Measurements from ENCODE around the gene RANBP17.
"Not testable (repeated sequence)": the region's sequence is repeated elsewhere in the genome, so short reads cannot be mapped to it uniquely, and the experiment has no call there.

The RANBP17 gene

GRCh38 chr5:170870390-170870789, 8.6 kb downstream of the RANBP17 start:
- not testable (repeated sequence) for DNase-seq

- DNase-seq, result no peak
These were observed 12.2 kb downstream of the RANBP17 start for GRCh38 chr5:170874017-170874416.

DNA sequence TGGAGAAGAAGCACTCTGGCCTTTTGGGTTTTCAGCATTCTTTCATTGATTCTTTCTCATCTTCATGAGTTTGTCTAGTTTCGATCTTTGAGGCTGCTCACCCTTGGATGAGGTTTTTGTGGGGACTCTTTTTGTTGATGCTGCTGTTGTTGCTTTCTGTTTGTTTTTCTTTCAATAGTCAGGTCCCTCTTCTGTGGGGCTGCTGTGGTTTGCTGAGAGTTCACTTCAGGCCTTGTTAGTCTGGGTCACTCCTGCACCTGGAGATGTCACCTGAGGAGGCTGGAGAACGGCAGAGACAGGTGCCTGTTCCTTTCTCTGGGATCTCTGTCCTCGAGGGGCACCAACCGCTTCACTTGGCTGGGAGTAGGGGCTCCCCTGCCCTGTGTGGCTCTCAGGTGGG, 14.0 kb downstream of the RANBP17 start:
- no peak for DNase-seq

DNA sequence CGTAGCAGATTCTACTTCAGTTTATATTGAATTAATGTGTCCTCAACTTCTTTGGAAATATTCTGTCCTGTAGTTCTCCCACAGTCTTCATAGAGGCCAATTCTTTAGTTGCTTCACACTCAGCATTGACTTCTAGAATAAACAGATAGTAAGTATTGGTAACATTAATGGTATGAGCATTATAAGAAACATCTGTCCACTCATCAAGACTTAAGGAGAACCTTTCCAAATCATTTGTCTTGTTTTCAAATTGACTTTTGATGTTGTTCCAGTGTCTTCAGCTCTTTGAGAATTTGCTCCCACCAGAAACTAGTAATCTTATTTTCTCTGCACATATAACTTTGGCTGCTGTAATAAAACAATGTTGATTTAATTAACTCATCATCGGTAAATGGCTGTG, 18.3 kb downstream of the RANBP17 start:
- no peak for DNase-seq

DNA sequence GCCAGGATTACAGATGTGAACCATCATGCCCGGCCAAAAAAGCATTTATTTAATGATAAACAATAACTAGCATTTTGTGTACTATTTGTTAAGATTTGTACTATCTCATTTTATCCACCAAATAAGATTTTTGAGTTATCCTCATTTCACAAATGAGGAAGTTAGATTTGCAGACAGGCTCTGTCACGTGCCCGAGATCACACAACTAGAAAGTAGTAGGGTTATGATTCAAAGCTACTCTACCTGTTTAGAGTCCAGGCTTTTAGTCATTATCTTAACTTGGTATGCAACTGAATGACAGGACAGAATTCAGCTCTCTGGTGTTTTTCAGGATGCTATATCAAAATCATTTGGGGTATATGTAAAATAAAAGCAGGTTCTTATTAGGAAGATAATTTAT, 20.5 kb downstream of the RANBP17 start:
- no peak for DNase-seq

- no peak for DNase-seq
These were observed 23.4 kb downstream of the RANBP17 start for GRCh38 chr5:170885256-170885655.

DNA sequence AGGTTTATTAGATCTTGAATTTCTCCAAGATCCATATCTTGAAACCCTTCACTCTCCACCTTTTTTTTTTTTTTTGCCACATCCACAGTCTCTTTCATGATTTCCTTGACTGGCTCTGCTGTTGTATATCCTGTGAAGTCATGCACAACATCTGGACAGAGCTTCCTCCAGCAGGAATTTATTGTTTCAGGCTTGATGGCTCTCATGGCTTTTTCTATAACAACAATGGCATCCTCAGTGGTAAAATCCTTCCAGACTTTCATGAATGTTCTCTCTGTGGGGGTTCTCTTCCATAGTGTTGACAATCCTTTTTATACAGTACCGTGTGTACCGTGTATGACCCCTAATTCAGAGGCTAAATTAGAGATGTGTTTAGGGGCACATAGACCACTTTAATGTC, 24.0 kb downstream of the RANBP17 start:
- DNase-seq, result no peak

GRCh38 chr5:170886210-170886894, 24.5 kb downstream of the RANBP17 start:
- DNase-seq, result no peak

DNA sequence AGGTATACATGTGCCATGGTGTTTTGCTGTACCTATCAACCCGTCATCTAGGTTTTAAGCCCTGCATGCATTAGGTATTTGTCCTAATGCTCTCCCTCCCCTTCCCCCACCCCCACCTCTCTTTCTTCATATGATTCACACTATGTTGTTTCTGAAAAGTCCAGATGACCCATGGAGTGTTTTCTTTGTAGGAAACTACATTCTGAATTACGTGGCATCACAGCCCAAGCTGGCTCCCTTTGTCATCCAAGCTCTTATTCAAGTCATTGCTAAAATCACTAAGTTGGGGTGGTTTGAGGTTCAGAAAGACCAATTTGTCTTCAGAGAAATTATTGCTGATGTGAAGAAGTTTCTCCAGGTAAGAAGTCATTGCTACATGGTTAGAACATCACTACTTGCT, 30.4 kb downstream of the RANBP17 start:
- DNase-seq, result no peak

DNA sequence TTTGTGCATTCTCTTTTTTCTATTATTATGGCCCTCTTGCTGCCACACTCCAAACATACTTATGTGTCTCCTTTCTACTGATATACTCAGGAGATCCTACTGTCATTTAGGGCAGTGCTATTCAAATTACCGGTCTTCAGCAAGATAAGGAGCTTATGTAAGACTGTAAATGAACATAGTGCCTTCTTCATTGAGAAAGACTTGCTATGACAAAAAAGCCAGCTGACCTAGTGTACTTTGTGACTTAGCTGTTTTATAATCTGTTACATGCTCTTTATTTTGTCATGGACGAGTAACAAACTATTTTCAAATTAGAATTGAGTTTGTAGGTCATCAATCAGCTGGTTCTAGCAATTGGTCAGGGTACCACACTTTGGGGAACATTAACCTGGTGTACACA, 32.8 kb downstream of the RANBP17 start:
- DNase-seq, result no peak

DNA sequence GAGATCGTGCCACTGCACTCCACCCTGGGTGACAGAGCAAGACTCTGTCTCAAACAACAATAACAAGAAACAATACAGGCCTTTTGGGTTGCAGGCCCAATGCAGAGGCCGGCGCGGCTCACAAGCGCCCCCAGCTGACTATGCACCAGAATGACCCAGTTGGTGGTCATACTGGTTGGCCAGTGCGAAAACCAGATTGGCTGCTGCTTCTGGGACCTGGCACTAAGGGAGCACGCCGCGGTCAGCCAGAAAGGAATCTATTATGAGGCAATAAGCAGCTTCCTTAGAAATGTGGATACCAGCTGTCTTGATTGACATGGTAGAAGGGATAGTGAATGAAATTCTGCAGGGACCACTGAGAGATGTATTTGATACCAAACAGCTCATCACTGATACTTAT, 35.0 kb downstream of the RANBP17 start:
- no peak for DNase-seq

GRCh38 chr5:170903075-170903474, 41.3 kb downstream of the RANBP17 start:
- no peak for DNase-seq

DNA sequence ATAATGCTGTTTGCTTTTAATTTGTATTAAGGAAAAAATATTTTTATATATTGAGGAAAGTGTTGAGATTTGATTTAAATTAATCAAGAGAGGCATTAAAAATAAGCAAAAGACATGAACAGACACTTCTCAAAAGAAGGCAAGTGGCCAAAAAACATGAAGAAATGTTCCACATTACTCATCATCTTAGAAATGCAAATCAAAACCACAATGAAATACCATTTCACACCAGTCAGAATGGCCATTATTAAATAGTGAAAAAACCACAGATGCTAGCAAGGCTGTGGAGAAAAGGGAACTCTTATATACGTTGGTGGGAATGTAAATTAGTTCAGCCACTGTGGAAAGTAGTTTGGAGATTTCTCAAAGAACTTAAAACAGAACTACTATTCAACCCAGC, 45.9 kb downstream of the RANBP17 start:
- DNase-seq, result no peak

DNA sequence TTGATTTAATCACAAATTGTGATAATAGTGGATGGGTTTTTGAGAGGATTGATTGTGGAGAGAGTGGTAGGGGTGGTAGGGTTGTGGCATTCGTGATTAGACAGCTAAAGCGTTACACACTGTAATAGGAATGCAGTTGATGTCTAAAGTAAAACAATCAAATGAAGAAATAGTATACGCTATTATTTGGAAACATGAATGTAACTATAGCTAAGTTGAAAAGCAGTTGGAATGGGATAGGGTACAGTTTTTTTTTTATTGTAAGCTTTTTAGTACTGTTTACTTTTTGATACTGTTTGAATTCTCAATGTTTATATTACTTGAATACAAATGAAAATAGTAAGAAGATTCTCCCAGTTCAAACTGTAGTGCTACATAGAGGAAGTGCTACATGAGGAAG, 51.8 kb downstream of the RANBP17 start:
- DNase-seq, result no peak

DNA sequence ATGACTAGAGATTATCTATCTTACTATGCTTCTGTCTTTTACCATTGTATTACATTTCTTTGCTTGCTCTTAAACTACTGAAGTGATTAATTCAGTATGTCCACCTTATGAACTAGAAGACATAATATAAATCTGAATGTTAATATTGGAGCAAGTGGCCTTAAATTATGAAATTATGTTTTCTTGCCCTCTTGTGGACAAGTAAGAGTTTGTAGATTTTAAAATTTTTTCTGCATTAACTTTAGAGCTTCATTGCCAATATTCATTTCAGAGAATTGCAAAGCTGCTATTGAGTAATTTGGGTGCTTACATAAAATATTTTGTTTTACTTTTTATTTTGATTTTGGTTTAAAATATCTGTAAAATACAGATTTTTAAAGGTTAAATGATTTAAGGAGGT, 55.3 kb downstream of the RANBP17 start:
- DNase-seq, result no peak

DNA sequence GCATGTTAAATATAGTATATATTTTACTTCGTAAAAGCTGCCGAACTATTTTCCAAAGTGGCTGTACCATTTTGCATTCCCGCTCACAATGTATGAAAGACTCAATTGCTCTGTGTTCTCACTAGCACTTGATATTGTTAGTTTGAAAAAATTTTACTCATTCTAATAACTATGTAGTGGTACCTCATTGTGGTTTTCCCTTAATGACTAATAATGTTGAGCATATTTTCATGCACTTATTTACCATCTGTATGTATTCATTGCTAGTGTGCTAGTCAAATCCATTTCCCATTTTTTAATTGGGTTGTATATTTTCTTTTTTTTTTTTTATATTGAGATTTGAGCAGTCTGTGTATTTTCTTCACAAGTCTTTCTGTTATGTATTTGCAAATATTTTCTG, 58.4 kb downstream of the RANBP17 start:
- no peak for DNase-seq

DNA sequence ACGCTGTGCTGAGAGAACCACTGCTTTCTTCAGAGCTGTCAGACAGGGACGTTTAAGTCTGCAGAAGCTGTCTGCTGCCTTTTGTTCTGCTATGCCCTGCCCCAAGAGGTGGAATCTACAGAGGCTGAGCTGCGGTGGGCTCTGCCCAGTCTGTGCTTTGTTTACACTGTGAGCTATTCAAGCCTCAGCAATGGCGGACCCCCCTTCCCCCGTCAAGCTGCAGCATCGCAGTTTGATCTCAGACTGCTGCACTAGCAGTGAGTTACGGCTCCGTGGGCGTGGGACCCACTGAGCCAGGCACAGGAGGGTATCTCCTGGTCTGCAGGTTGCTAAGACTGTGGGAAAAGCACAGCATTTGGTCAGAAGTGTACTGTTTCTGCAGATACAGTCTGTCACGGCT, 60.5 kb downstream of the RANBP17 start:
- DNase-seq, result not testable (repeated sequence)

- no peak for DNase-seq
These were observed 62.2 kb downstream of the RANBP17 start for GRCh38 chr5:170923910-170924620.

- not testable (repeated sequence) for DNase-seq
These were observed 73.9 kb downstream of the RANBP17 start for GRCh38 chr5:170935534-170936218.

DNA sequence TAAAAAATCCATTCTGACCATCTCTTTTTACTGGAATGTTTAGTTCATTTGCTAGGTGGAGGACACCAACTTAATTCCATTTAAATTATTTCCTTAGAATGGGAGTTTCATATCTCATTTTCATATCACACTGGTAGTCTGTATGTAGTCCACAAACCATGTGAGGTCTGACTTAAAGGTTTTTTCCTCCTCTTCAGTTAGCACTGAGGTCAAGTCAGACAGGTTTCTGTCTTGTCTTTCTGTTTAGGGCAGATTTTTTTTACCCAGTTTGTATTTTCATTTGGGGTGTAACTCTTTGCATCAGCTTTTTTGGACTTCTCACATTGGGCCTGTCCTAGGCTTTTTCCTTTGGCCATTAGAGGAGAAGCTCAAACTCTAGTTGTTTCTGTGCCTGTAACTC, 75.3 kb downstream of the RANBP17 start:
- no peak for DNase-seq

DNA sequence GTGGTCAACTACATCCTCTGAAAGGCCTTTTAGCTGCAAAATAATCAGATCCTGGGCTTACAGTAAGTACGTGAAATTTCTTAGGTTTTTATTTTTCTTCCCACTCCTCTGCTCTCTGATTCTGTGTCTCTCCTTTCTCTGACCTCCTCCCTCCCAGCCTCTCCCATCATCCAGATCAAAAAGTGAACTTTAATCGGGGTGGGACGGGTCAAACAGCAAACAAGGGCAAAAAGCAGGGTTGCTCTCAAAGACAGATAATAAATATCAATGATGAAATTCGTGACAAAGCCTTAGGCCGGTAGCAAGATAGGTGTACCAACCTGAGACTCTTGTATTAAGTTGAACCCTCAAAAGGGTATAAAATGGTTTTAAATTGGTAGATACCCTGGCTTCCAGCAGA, 76.1 kb downstream of the RANBP17 start:
- DNase-seq, result no peak

DNA sequence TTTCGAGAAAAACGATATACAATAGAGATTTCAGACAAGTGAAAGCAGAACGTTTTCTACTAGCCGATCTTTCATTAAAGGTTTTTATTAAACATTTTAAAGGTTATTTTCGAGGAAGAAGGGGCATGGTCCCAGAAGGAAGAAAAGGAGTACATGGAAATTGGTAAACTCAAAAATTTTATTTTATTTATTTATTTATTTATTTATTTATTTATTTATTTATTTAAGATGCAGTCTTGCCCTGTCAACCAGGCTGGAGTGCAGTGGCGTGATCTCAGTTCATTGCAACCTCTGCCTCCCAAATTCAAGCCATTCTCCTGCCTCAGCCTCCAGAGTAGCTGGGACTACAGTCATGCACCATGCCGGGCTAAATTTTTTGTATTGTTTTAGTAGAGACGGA, 77.4 kb downstream of the RANBP17 start:
- DNase-seq, result no peak

DNA sequence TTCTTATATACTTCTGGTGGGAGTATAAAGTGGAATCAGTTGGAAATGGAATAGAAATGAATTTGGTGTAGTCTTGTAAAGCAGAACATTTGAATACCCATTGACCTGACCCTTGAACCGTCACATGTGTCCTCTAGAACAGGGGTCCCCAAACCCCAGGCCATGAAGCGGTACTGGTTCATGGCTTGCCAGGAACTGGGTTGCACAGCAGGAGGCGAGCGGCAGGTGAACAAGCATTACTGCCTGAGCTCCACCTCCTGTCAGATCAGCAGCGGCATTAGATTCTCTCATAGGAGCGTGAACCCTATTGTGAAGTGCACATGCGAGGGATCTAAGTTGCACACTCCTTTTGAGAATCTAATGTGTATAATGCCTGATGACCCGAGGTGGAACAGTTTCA, 80.0 kb downstream of the RANBP17 start:
- no peak for DNase-seq

GRCh38 chr5:170945275-170945674, 83.5 kb downstream of the RANBP17 start:
- no peak for DNase-seq

Data from GDM1 (cell line).